ENCODE data around the gene SLC6A20.
A peak's percentile ranks its signal among the peaks of the same experiment; 100 is the strongest.

SLC6A20 gene

GRCh38 chr3:45830121-45830520 is 33.8 kb upstream of the SLC6A20 start:
- no peak for DNase-seq
- Histone ChIP-seq H3K27ac (ENCODE audit: low read length, poor library complexity, severe bottlenecking) (no peak overlapping the region), H2BK5ac (ENCODE audit: low read depth, low read length, poor library complexity, severe bottlenecking) (no peak overlapping the region), H3K36me3 (ENCODE audit: control insufficient read depth in 1 of 2, insufficient read depth in 2 of 2, low read depth in 1 of 2, low read length in 2 of 2) (peaks cover 17 to 93% of the 10 kb centered on the region in 2 experiments), H4K91ac (ENCODE audit: low read length) (no peak overlapping the region), H3K79me1 (replicated peaks; ENCODE audit: low read length, poor library complexity, severe bottlenecking) (no peaks in the 10 kb centered on the region), H3K4me1 (ENCODE audit: control insufficient read depth, insufficient read depth, low read depth, low read length) (no peaks in the 10 kb centered on the region), H2BK12ac (ENCODE audit: low read length in 2 of 2) (no peak overlapping the region), H2AK5ac (ENCODE audit: low read length, severe bottlenecking) (no peak overlapping the region), H4K8ac (ENCODE audit: low read length) (no peak overlapping the region), H3K4me2 (ENCODE audit: low read length, poor library complexity, severe bottlenecking) (no peak overlapping the region), H3K14ac (ENCODE audit: low read length in 2 of 2) (no peak overlapping the region), H2BK15ac (ENCODE audit: low read depth, poor library complexity, severe bottlenecking) (no peak overlapping the region), H2AFZ (ENCODE audit: low read depth, low read length) (no peak overlapping the region), H3K27me3 (ENCODE audit: control insufficient read depth in 1 of 2, insufficient read depth in 1 of 2, low read length in 2 of 2) (no peaks in the 10 kb centered on the region), H3K9me3 (ENCODE audit: control insufficient read depth, low read length) (no peaks in the 10 kb centered on the region), H3K9ac (ENCODE audit: low read length) (no peak overlapping the region), H2BK120ac (ENCODE audit: low read depth, low read length) (no peak overlapping the region), H3K4me3 (ENCODE audit: insufficient read depth in 1 of 2, low read depth in 1 of 2, low read length in 2 of 2) (no peak overlapping the region), H3K18ac (ENCODE audit: low read depth in 1 of 2, low read length in 2 of 2) (no peak overlapping the region), H3K23ac (ENCODE audit: low read length in 2 of 2) (no peak overlapping the region), H3K4ac (ENCODE audit: low read depth in 1 of 2, low read length in 2 of 2) (no peak overlapping the region)
- 100% methylated on average over 3 of the region's 5 CpGs for WGBS

DNA sequence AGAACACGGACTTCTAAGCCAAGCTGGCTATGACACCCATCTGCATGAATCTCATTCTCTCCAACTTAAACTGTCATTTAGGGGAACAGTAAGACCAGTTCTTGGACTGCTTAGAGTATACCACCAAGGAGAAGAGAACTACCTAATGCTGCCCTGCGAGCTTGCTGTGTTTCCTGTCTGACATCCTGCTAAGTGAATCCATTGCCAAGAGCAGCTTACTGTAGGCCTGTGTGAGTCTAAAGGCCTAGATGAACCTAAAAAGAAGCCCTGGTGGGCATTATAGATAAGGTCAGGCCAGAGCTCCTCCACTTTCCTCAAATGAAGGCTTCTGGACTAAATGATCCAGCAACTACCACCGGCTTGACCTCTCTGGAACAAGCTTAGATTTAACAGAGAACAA is 30.6 kb upstream of the SLC6A20 start:
- Histone ChIP-seq H3K27me3 (ENCODE audit: control insufficient read depth in 1 of 2, insufficient read depth in 1 of 2, low read length in 2 of 2) (no peaks in the 10 kb centered on the region), H4K91ac (ENCODE audit: low read length) (no peak overlapping the region), H3K23ac (ENCODE audit: low read length in 2 of 2) (no peak overlapping the region), H2BK120ac (ENCODE audit: low read depth, low read length) (no peak overlapping the region), H2AK5ac (ENCODE audit: low read length, severe bottlenecking) (no peak overlapping the region), H3K4ac (ENCODE audit: low read depth in 1 of 2, low read length in 2 of 2) (no peak overlapping the region), H3K27ac (ENCODE audit: low read length, poor library complexity, severe bottlenecking) (no peak overlapping the region), H3K14ac (ENCODE audit: low read length in 2 of 2) (peak overlapping the region in 1 of 2 experiments; percentile 32), H2BK12ac (ENCODE audit: low read length in 2 of 2) (no peak overlapping the region), H3K9ac (ENCODE audit: low read length) (no peak overlapping the region), H4K8ac (ENCODE audit: low read length) (no peak overlapping the region), H2BK15ac (ENCODE audit: low read depth, poor library complexity, severe bottlenecking) (no peak overlapping the region), H3K4me3 (ENCODE audit: insufficient read depth in 1 of 2, low read depth in 1 of 2, low read length in 2 of 2) (no peak overlapping the region), H3K36me3 (ENCODE audit: control insufficient read depth in 1 of 2, insufficient read depth in 2 of 2, low read depth in 1 of 2, low read length in 2 of 2) (peaks cover 18 to 92% of the 10 kb centered on the region in 2 experiments), H3K4me2 (ENCODE audit: low read length, poor library complexity, severe bottlenecking) (no peak overlapping the region), H3K18ac (ENCODE audit: low read depth in 1 of 2, low read length in 2 of 2) (no peak overlapping the region), H3K79me1 (replicated peaks; ENCODE audit: low read length, poor library complexity, severe bottlenecking) (no peaks in the 10 kb centered on the region), H2AFZ (ENCODE audit: low read depth, low read length) (no peak overlapping the region), H2BK5ac (ENCODE audit: low read depth, low read length, poor library complexity, severe bottlenecking) (no peak overlapping the region), H3K4me1 (ENCODE audit: control insufficient read depth, insufficient read depth, low read depth, low read length) (no peaks in the 10 kb centered on the region), H3K9me3 (ENCODE audit: control insufficient read depth, low read length) (no peaks in the 10 kb centered on the region)
- no peak for DNase-seq
- 93% methylated on average over 3 of the region's 3 CpGs for WGBS

- Histone ChIP-seq H4K91ac (ENCODE audit: low read length) (no peak overlapping the region), H3K27me3 (ENCODE audit: control insufficient read depth in 1 of 2, insufficient read depth in 1 of 2, low read length in 2 of 2) (no peaks in the 10 kb centered on the region), H3K79me1 (replicated peaks; ENCODE audit: low read length, poor library complexity, severe bottlenecking) (no peaks in the 10 kb centered on the region), H2AK5ac (ENCODE audit: low read length, severe bottlenecking) (no peak overlapping the region), H3K23ac (ENCODE audit: low read length in 2 of 2) (no peak overlapping the region), H2AFZ (ENCODE audit: low read depth, low read length) (no peak overlapping the region), H3K36me3 (ENCODE audit: control insufficient read depth in 1 of 2, insufficient read depth in 2 of 2, low read depth in 1 of 2, low read length in 2 of 2) (peaks cover 15 to 93% of the 10 kb centered on the region in 2 experiments), H2BK120ac (ENCODE audit: low read depth, low read length) (no peak overlapping the region), H3K27ac (ENCODE audit: low read length, poor library complexity, severe bottlenecking) (no peak overlapping the region), H3K4ac (ENCODE audit: low read depth in 1 of 2, low read length in 2 of 2) (no peak overlapping the region), H3K9me3 (ENCODE audit: control insufficient read depth, low read length) (no peaks in the 10 kb centered on the region), H2BK12ac (ENCODE audit: low read length in 2 of 2) (no peak overlapping the region), H3K4me3 (ENCODE audit: insufficient read depth in 1 of 2, low read depth in 1 of 2, low read length in 2 of 2) (no peak overlapping the region), H3K18ac (ENCODE audit: low read depth in 1 of 2, low read length in 2 of 2) (no peak overlapping the region), H3K4me2 (ENCODE audit: low read length, poor library complexity, severe bottlenecking) (no peak overlapping the region), H3K9ac (ENCODE audit: low read length) (no peak overlapping the region), H2BK5ac (ENCODE audit: low read depth, low read length, poor library complexity, severe bottlenecking) (no peak overlapping the region), H4K8ac (ENCODE audit: low read length) (no peak overlapping the region), H3K4me1 (ENCODE audit: control insufficient read depth, insufficient read depth, low read depth, low read length) (no peaks in the 10 kb centered on the region), H2BK15ac (ENCODE audit: low read depth, poor library complexity, severe bottlenecking) (no peak overlapping the region), H3K14ac (ENCODE audit: low read length in 2 of 2) (no peak overlapping the region)
- no peak for DNase-seq
- WGBS, result 94% methylated on average over 1 of the region's 2 CpGs
Measured at GRCh38 chr3:45826321-45826720, 30.0 kb upstream of the SLC6A20 start.

DNA sequence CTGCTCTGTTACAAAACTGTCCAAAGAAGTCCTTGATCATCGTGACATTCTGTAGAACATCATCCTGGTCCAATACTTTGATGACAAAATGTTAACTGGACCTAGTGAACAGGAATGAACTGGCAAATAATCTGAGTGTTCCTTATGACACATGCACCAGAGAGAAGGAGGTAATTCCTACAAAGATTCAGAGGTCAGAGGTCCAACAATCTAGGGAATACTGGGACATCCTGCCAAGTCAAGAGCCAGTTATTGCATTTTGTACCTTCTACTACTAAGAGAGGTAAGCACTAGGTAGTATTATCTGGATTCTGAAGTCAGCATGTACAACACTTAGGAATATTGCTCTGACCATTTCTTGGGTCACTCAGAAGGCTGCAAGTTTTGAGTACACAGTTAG is 24.8 kb upstream of the SLC6A20 start:
- H2BK12ac ChIP-seq (ENCODE audit: low read length in 2 of 2), result no peak overlapping the region
- no peak overlapping the region for H3K14ac ChIP-seq (ENCODE audit: low read length in 2 of 2)
- no peaks in the 10 kb centered on the region for H3K27me3 ChIP-seq (ENCODE audit: control insufficient read depth in 1 of 2, insufficient read depth in 1 of 2, low read length in 2 of 2)
- H4K8ac ChIP-seq (ENCODE audit: low read length), result no peak overlapping the region
- no peak overlapping the region for H3K27ac ChIP-seq (ENCODE audit: low read length, poor library complexity, severe bottlenecking)
- H3K18ac ChIP-seq (ENCODE audit: low read depth in 1 of 2, low read length in 2 of 2), result no peak overlapping the region
- no peak overlapping the region for H2BK120ac ChIP-seq (ENCODE audit: low read depth, low read length)
- H3K9me3 ChIP-seq (ENCODE audit: control insufficient read depth, low read length), result no peaks in the 10 kb centered on the region
- no peaks in the 10 kb centered on the region for H3K79me1 ChIP-seq (replicated peaks; ENCODE audit: low read length, poor library complexity, severe bottlenecking)
- no peak overlapping the region for H3K4ac ChIP-seq (ENCODE audit: low read depth in 1 of 2, low read length in 2 of 2)
- H2BK15ac ChIP-seq (ENCODE audit: low read depth, poor library complexity, severe bottlenecking), result no peak overlapping the region
- H3K23ac ChIP-seq (ENCODE audit: low read length in 2 of 2), result no peak overlapping the region
- no peak overlapping the region for H4K91ac ChIP-seq (ENCODE audit: low read length)
- H2AFZ ChIP-seq (ENCODE audit: low read depth, low read length), result no peak overlapping the region
- H2BK5ac ChIP-seq (ENCODE audit: low read depth, low read length, poor library complexity, severe bottlenecking), result no peak overlapping the region
- peaks cover 5% of the 10 kb centered on the region for H3K4me1 ChIP-seq (ENCODE audit: control insufficient read depth, insufficient read depth, low read depth, low read length)
- no peak overlapping the region for H3K4me2 ChIP-seq (ENCODE audit: low read length, poor library complexity, severe bottlenecking)
- no peak for DNase-seq
- H3K36me3 ChIP-seq (ENCODE audit: control insufficient read depth in 1 of 2, insufficient read depth in 2 of 2, low read depth in 1 of 2, low read length in 2 of 2), result peaks cover 5 to 53% of the 10 kb centered on the region in 2 experiments
- H3K4me3 ChIP-seq (ENCODE audit: insufficient read depth in 1 of 2, low read depth in 1 of 2, low read length in 2 of 2), result no peak overlapping the region
- 89% methylated on average over 1 of the region's 1 CpG for WGBS
- no peak overlapping the region for H3K9ac ChIP-seq (ENCODE audit: low read length)
- H2AK5ac ChIP-seq (ENCODE audit: low read length, severe bottlenecking), result no peak overlapping the region

All from mesenchymal stem cell (in vitro differentiated cells and primary cell).